22Rv1 (cell line): ENCODE measurements around the gene ZNF396.

Source experiments
- H3K27ac ChIP-seq: fragments of 450-650 bp; 2 replicates; pipeline ENCODE4 v1.5.1; 2017
- ZFX ChIP-seq: fragments of 450-650 bp; IDR thresholded peaks from 2 replicates; pipeline ENCODE4 v1.6.1; 2017; ENCODE audit warnings: antibody characterized with exemption, borderline replicate concordance
- TF ChIP-seq, protein P1 (sequence below): fragments of 450-650 bp; IDR thresholded peaks from 2 replicates; pipeline ENCODE4 v1.5.1; 2017; ENCODE audit warnings: mild to moderate bottlenecking

The ZNF396 gene

DNA sequence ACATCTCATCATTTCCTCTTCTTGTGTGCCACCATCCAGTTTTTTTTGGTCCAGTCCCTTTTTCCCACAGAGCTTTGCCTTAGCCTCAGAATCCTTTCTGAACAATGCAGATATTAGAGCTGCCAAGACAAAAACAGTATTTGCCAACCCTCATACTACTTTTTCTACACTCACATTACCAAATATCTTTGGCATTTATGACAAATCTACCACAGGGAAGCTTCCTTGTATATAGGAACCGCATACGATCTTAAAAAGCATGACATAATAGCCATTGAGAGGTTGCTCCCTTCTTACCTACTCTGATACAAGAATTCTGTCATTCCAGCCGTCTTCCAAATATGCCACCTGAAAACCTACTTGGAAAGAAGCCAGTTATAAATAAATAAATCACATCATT lies 42.3 kb downstream of the ZNF396 start:
- no peak for TF ChIP-seq ZFX
- TF ChIP-seq, protein P1, sequence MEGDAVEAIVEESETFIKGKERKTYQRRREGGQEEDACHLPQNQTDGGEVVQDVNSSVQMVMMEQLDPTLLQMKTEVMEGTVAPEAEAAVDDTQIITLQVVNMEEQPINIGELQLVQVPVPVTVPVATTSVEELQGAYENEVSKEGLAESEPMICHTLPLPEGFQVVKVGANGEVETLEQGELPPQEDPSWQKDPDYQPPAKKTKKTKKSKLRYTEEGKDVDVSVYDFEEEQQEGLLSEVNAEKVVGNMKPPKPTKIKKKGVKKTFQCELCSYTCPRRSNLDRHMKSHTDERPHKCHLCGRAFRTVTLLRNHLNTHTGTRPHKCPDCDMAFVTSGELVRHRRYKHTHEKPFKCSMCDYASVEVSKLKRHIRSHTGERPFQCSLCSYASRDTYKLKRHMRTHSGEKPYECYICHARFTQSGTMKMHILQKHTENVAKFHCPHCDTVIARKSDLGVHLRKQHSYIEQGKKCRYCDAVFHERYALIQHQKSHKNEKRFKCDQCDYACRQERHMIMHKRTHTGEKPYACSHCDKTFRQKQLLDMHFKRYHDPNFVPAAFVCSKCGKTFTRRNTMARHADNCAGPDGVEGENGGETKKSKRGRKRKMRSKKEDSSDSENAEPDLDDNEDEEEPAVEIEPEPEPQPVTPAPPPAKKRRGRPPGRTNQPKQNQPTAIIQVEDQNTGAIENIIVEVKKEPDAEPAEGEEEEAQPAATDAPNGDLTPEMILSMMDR: no peak
- no peak overlapping the region for H3K27ac ChIP-seq

DNA sequence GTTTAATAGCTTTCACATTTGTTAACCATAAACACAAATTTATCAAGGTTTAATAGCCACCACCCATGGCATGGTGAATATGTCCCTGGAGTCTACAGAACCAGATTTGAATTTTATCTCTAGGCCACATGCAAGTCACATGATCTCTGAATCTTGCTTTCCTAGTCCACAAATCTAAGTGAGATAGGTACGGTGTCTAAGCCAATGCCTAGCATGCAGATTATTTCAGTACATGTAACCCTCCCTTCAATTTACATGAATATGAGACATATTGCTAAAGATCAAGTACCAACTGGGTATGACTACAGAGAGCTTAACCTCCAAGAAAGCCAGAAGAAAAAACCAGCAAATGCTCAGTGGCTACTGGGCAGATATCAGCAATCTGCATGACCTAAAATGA lies 42.9 kb downstream of the ZNF396 start:
- TF ChIP-seq, protein P1: no peak
- no peak for TF ChIP-seq ZFX
- no peak overlapping the region for H3K27ac ChIP-seq

DNA sequence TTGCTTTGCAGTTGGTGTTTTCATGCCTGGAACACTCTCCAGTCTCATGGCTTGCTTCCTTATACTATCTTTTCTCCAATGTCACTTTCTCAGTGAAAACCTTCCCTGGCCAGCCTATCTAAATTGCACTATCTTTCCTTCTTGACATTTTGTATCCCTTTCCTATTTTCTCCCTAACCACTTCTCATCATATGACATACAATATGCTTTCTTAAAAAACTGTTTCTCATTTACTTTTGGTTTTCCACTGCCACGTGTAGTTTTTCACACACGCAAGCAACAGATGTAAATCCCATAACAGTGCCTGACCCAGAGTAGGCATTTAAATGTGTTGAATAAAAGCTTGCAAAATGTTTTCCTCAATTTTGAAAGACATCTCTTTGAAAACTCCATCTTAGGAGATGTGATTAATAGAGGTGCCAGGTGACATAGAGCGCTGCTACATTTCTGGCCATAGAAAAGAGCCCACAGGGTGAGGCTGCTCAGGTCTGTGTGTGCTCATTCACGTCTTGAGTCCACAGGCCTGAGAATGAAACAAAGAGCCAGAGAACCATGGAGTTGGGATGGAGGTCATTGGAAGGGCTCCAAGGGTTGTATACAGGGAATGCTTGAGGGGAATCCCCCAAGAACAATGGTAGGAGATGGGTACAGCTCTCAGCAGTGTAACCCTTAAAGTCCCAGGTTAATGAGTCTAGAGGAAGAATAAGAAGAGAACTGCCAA lies 45.6 kb downstream of the ZNF396 start:
- H3K27ac ChIP-seq: no peak overlapping the region
- TF ChIP-seq ZFX: no peak
- TF ChIP-seq, protein P1: no peak

DNA sequence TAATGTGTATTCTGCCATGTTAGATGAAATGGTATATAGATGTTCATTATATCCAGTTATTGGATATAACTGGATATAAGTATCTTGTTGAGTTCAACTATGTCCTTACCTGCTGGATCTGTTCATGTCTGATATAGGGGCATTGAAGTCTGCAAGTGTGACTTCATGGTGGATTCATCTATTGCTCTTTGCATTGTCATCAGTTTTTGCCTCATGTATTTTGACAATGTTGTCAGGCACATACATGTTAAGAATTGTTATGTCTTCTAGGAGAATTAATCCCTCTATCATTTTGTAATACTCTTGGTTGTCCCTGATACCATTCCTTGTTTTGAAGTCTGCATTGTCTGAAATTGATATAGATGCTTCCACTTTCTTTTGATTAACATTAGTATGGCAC lies 48.3 kb downstream of the ZNF396 start:
- H3K27ac ChIP-seq: no peak overlapping the region
- TF ChIP-seq, protein P1: no peak
- TF ChIP-seq ZFX: no peak

DNA sequence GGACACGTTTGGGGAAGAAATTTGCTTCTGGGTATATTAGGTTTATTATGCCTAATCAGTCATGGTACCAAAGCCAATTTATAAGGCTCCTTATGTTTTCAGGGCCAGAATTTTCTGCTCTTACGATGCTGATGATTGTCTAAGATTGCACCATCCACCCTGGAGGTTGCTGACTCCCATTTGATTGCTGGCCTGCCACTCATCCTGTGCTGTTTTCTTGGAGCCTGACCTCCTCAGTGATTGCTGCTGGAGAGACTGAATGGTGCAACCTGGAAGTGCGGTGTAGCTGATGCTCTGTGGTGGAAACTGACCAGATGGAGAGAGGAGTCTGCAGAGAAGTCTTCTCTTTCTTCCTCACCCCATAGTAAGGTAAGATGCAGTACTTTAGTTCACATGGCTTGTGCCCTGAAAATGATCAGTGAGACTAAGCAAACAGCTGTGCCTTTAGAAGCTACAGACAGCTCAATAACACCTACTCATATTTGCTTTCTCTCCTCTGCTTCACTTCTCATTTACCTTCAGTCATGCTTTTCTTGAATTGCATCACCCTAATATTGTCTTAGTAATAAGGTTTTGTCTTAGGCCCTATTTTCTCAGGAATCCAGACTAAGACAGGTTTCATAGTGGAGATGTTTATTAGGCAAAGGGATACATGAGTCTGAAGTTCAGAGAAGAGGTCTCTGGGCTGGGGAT lies 50.3 kb downstream of the ZNF396 start:
- H3K27ac ChIP-seq: no peak overlapping the region
- no peak for TF ChIP-seq ZFX

DNA sequence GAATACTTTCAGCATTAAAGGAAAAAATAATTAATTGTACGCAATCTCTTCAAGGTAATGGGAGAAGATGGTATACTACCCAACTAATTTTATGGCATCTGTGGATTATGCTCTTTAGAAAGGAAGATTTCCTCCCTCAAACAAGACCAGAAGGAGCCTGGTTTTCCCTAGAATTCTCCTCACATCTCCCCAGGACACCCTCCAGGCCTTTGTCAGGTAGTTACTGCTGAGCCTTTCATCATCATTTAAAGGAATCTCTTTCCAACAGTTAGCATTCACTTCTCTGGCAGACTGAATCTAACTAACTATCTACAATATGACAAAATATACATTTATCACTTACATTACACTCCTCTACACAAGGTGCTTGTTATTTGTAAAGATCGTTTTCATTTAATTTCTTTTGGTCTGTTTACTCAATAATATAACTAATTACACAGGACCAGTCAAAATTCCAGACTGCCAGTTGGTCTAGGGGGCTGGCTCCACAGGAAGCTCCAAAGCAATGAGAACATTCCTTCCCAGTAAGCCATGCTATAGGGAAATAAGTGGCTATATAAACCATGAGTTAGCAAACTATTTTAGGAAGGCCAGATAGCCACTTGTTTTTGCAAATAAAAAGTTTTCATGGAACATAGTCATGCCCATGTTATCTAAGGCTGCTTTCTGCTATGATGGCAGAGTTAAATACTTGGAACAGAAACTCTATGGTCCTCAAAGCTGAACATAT lies 52.0 kb downstream of the ZNF396 start:
- H3K27ac ChIP-seq: no peak overlapping the region
- TF ChIP-seq, protein P1: no peak
- no peak for TF ChIP-seq ZFX

DNA sequence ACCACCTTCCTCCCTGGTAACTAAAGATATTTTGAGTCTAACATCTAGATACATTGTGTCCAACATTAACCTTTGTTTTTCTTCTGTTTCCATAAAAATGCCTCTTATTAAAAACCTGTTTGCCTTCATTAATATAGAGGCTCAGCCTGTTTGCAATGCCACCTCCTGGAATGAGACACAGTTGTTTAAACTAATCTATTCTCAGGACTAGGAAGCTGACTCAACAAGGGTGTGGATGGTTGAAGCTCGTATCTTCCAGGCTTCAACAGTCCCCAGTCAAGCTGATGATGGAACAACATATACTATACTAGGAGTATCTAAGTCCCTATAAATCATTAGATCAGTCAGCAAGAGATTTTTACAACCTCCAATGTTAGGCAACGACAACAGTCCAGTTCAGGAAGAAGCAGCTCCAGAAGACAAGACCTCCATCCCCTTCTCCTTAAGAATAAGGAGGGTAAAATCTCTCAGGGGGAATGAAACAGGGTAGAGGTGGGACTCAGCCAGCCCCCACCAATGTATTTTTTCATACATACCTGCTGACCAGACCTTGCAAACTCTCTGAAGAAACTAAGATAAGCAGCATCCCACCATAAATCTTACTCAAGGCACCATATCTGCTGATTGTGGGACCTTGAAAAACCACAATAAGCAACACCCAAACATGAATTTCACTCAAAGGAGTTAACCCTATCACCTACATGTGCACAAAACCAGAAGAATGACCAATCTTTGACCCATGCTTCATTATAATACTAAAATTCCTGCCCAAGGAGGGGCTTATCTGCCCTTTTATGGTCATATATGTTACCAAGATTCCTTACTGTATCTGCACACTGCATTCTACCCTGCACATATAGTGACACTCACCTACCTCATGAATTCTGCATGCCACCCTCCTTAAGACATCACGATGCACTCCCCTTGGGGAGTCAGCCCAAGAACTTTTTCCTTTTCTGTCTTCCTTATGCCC lies 54.4 kb downstream of the ZNF396 start:
- TF ChIP-seq, protein P1: no peak
- no peak for TF ChIP-seq ZFX

More for the DNA sequence above, 54.4 kb downstream of the ZNF396 start:
- no peak overlapping the region for H3K27ac ChIP-seq
